Subcutaneous adipose tissue (tissue), 4 donors: ENCODE data around the gene MAST2. TPM values are rescaled to one million over a fixed set of nuclear protein-coding genes. Genes with fewer than 3 reads are reported as not detected.

Source experiments
- CTCF ChIP-seq: fragments of 450-650 bp; IDR thresholded peaks from one replicate; pipeline ENCODE4 v1.5.1; 2016; ENCODE audit warnings: low read depth, mild to moderate bottlenecking, control low read depth, antibody characterized with exemption, moderate library complexity
- total RNA-seq, 4 donors: library from RNA; depleted of rRNA; stranded (reverse); fragments of >200 nt; gene quantifications; one replicate each; pipeline ENCODE4 v1.1.0, GENCODE V29; 2016

Gene MAST2
- total RNA-seq, 4 donors from 2014 or later = 13.4 to 23.3 (median 18.2) TPM

- TF ChIP-seq CTCF = no peak
Observed at GRCh38 chr1:46041551-46041950, 238.1 kb downstream of the MAST2 start.

- TF ChIP-seq CTCF = no peak
Observed at GRCh38 chr1:46041974-46042373, 238.6 kb downstream of the MAST2 start.

- TF ChIP-seq CTCF = no peak
Observed at GRCh38 chr1:46043458-46044017, 240.1 kb downstream of the MAST2 start.

GRCh38 chr1:46044116-46044515 lies 240.7 kb downstream of the MAST2 start:
- no peak for TF ChIP-seq CTCF

- no peak for TF ChIP-seq CTCF
Observed at GRCh38 chr1:46053734-46054133, 250.3 kb downstream of the MAST2 start.

- no peak for TF ChIP-seq CTCF
Observed at GRCh38 chr1:46056325-46056724, 252.9 kb downstream of the MAST2 start.

GRCh38 chr1:46057781-46058180 lies 254.4 kb downstream of the MAST2 start:
- no peak for TF ChIP-seq CTCF
